ENCODE results near the gene SPACA4.

- TF ChIP-seq CTCF (conservative IDR thresholded peaks at IDR 0.05) = no peak
- no peak for TF ChIP-seq EZH2 (IDR thresholded peaks at IDR 0.05; ENCODE audit: low read depth)
Observed at GRCh38 chr19:48598996-48599700, 7.4 kb upstream of the SPACA4 start.
